BJ (cell line): ENCODE measurements around the gene SLC2A5. TPM values are rescaled to one million over a fixed set of nuclear protein-coding genes. Genes with fewer than 3 reads are reported as not detected.

Experiments
- CTCF ChIA-PET: fragments of 350-600 bp; formaldehyde crosslinking; extraction: SDS; loops from one replicate; lab custom pipeline; 2021; ENCODE audit warnings: antibody characterized with exemption, inconsistent platforms; lab: Yijun Ruan, JAX
- POLR2A ChIA-PET: fragments of 300-600 bp; sonication (Branson Sonifier 250); formaldehyde crosslinking; extraction: SDS; loops from one replicate; lab custom pipeline; 2021; ENCODE audit warnings: antibody characterized with exemption; lab: Charles Lee
- DNase-seq: peaks from one replicate; pipeline ENCODE4 v3.0.0-alpha.2; 2011; ENCODE audit warnings: low read depth
- H3K27me3 ChIP-seq: 2 replicates; pipeline ENCODE4 v1.6.0; 2011; ENCODE audit warnings: low read length; ENCODE audit not compliant: control insufficient read depth, insufficient read depth
- H3K36me3 ChIP-seq: 2 replicates; pipeline ENCODE4 v1.5.1; 2011; ENCODE audit warnings: low read length; ENCODE audit not compliant: control insufficient read depth, insufficient read depth
- H3K4me3 ChIP-seq: 2 replicates; pipeline ENCODE4 v1.5.1; 2011; ENCODE audit warnings: low read depth, mild to moderate bottlenecking, control low read depth, low read length
- CTCF ChIP-seq: IDR thresholded peaks from 2 replicates; pipeline ENCODE4 v1.5.1; 2011; ENCODE audit warnings: low read depth, mild to moderate bottlenecking, control low read depth, inconsistent platforms, low read length, moderate library complexity; ENCODE audit not compliant: insufficient read depth
- polyA plus RNA-seq: library from polyadenylated mRNA; depleted of rRNA; stranded (reverse); fragments of >200 nt; gene quantifications from 2 replicates; pipeline ENCODE4 v1.2.3, GENCODE V29; 2011

SLC2A5 gene
- polyA plus RNA-seq, 1 experiment = 0.16 TPM

DNA sequence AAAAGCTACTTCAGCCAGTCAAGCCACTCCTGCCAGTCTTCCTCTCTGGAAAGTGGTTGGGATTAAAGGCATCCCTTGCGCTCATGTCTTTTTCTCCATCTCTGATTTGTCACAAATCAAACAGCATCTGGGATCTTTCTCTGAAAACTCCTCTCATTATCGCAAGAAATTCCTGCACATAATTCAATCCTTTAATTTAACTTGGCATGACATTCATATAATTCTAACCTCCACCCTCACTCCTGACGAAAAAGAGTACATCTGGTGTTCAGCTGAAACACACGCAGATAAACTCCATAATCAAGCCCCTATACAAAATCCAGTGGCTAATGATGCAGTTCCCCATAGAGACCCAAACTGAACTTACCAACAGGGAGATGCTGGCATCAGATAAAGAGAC, 19.4 kb upstream of the SLC2A5 start:
- no peak for TF ChIP-seq CTCF
- DNase-seq = no peak
- ChIA-PET CTCF (no interaction called here), POLR2A (no interaction called here)
- H3K36me3 ChIP-seq = no peaks in the 10 kb centered on the region
- H3K27me3 ChIP-seq = peaks cover 14% of the 10 kb centered on the region
- H3K4me3 ChIP-seq = no peak overlapping the region

DNA sequence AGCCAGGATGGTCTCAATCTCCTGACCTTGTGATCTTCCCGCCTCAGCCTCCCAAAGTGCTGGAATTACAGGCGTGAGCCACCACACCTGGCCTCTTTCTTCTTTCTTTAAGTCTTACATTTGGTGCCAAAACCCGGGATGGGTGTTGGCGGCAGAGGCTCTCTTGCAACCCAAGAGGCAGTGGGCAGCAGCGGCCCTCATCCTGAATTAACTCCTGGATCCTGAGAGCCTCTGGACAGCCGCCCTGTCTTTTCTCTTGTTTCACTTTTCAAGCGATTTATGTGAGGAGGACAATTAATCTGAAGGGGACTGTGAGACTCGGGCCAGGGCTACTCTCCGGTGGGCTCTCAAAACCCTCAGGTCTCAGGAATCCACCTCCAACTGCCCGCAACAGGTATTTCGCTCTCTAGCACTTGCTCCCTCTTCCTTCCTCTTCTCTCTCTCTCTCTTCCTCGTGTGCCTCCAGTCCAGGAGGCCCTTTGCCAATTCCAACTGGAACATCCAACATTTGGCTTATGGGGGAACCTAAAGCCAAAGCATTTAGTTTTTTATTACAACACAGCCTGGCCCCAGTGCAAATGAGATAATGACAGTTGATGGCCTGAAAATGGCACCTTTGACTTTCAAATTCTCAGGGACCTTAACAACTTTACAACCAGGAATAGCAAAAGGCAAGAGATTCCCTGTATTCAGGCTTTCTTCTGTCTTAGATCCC, 18.1 kb upstream of the SLC2A5 start:
- H3K27me3 ChIP-seq = peaks cover 12% of the 10 kb centered on the region
- TF ChIP-seq CTCF = no peak
- no peak for DNase-seq
- POLR2A ChIA-PET = no interaction called here
- no peaks in the 10 kb centered on the region for H3K36me3 ChIP-seq
- no peak overlapping the region for H3K4me3 ChIP-seq
- CTCF ChIA-PET = interaction anchor here (0.6 kb wide), 1 partner anchor 272 kb away, joined by 3 read pairs; no protein-coding TSS in a partner anchor

- CTCF ChIA-PET = no interaction called here
- POLR2A ChIA-PET = no interaction called here
- Histone ChIP-seq H3K36me3 (no peaks in the 10 kb centered on the region), H3K4me3 (no peak overlapping the region), H3K27me3 (peaks cover 12% of the 10 kb centered on the region)
- DNase-seq = no peak
- TF ChIP-seq CTCF = no peak
Measured at GRCh38 chr1:9086796-9087195, 17.4 kb upstream of the SLC2A5 start.

GRCh38 chr1:9086045-9086444, 16.6 kb upstream of the SLC2A5 start:
- Histone ChIP-seq H3K27me3 (peaks cover 8% of the 10 kb centered on the region), H3K4me3 (no peak overlapping the region), H3K36me3 (no peaks in the 10 kb centered on the region)
- no peak for TF ChIP-seq CTCF
- ChIA-PET POLR2A (no interaction called here), CTCF (interaction anchor here (2.0 to 2.5 kb wide), 2 partner anchors 11 to 16 kb away, joined by 4 to 8 read pairs; no protein-coding TSS in a partner anchor)
- DNase-seq = no peak

DNA sequence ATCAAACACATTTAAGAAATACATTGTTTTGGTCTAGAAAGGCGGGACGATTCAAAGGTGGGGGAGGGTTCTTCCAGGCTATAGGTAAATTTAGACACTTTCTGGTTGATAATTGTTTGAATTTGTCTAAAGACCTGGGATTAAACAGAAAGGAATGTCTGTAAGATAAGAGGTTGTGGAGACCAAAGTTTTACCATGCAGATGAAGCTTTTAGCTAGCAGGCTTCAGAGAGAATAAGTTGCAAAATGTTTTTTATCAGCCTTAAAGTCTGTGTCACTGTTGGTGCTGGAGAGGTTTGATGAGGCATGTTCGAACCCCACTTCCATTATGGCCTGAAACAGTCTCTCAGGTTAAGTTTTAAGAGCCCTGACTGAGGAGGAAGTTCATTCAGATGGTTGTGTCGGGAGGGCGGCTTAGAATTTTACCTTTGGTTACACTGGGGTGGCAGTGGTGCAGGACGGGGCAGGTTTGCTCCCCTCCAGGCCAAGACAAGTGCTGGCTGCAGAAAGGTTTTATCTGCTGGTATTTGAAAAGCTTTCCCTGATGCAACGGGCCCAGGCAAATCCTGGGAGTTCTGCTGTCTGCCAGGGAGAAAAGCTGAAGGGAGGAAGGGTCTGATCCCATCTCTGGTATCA, 16.0 kb upstream of the SLC2A5 start:
- no peak for DNase-seq
- H3K4me3 ChIP-seq = no peak overlapping the region
- POLR2A ChIA-PET = no interaction called here
- peaks cover 5% of the 10 kb centered on the region for H3K27me3 ChIP-seq
- CTCF ChIA-PET = interaction anchor here (2.0 to 2.5 kb wide), 2 partner anchors 10 to 16 kb away, joined by 4 to 8 read pairs; no protein-coding TSS in a partner anchor
- H3K36me3 ChIP-seq = no peaks in the 10 kb centered on the region
- no peak for TF ChIP-seq CTCF
